ENCODE data around the gene STOX2.
"Not testable (repeated sequence)": the region's sequence is repeated elsewhere in the genome, so short reads cannot be mapped to it uniquely, and the experiment has no call there.

The STOX2 gene

GRCh38 chr4:184030036-184030435, 124.9 kb downstream of the STOX2 start:
- TF ChIP-seq CTCF (IDR thresholded peaks at IDR 0.05): no peak
- no peak for DNase-seq (ENCODE audit: low spot score)
- no peak overlapping the region for H3K4me3 ChIP-seq
- no peak overlapping the region for H3K27ac ChIP-seq

DNA sequence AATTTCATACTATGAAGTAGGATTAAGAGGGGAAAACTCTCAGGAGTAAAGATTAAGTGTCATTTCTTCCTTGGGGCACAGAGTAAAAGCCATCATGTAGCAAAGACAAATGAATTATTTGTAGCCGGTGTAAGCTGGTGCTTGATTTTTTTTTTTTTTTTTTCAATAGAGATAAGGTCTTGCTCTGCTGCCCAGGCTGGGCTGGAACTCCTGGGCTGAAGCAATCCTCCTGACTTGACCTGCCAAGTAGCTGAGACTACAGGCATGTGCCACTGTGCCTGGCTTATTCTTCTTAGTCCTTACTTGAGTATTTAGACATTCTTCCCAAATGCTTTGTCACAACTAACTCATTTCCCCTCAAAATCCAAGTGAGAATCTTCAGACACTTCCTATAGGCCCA, 125.7 kb downstream of the STOX2 start:
- DNase-seq (ENCODE audit: low spot score): no peak
- H3K27ac ChIP-seq: no peak overlapping the region
- TF ChIP-seq CTCF (IDR thresholded peaks at IDR 0.05): no peak
- H3K4me3 ChIP-seq: no peak overlapping the region

DNA sequence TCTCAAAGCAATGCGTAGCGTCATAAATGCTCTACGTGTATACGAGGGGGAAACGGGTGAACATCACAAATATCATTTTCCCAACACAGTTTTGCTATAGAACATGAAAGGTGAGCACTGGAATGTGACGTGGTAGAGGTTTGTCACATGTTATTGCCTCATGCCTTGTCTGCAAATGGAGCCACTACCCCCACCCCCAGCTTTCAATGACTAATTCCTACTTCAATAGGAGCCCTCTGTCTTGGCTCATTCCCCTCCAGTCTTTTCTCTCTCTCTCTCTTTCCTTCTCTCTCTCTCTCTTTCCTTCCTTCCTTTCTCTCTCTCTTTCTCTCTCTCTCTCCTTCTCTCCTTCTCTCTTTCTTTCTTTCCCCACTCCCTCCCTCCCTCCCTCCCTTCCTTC, 127.0 kb downstream of the STOX2 start:
- TF ChIP-seq CTCF (IDR thresholded peaks at IDR 0.05): no peak

GRCh38 chr4:184039963-184040383, 134.9 kb downstream of the STOX2 start:
- Histone ChIP-seq H3K4me3 (peak overlapping the region; percentile 50), H3K27ac (no peak overlapping the region)
- no peak for TF ChIP-seq CTCF (IDR thresholded peaks at IDR 0.05)
- DNase-seq (ENCODE audit: low spot score): no peak

More for the DNA sequence above, 127.0 kb downstream of the STOX2 start:
- no peak for DNase-seq (ENCODE audit: low spot score)
- no peak overlapping the region for H3K4me3 ChIP-seq
- H3K27ac ChIP-seq: no peak overlapping the region

- no peak overlapping the region for H3K4me3 ChIP-seq
- no peak for TF ChIP-seq CTCF (IDR thresholded peaks at IDR 0.05)
- DNase-seq (ENCODE audit: low spot score): no peak
- no peak overlapping the region for H3K27ac ChIP-seq
Measured at GRCh38 chr4:184041156-184041555, 136.0 kb downstream of the STOX2 start.

GRCh38 chr4:184046148-184046547, 141.0 kb downstream of the STOX2 start:
- Histone ChIP-seq H3K27ac (no peak overlapping the region), H3K4me3 (no peak overlapping the region)
- no peak for TF ChIP-seq CTCF (IDR thresholded peaks at IDR 0.05)
- DNase-seq (ENCODE audit: low spot score): no peak

DNA sequence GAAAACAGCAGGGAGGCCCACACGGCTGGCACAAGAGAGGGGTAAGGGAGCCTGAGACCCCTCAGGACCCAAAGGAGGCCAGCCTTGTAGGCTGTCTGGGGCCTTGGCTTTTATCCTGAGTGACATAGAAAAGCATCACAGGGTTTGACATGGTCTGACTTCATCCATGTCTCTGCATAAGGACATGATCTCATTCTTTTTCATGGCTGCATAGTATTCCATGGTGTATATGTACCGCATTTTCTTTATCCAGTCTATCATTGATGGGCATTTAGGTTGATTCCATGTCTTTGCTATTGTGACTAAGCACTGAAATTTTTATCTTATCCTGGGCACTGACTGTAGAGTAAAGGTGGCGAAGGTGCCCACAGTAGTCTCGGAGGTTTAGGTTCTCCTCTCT, 146.2 kb downstream of the STOX2 start:
- not testable (repeated sequence) for H3K27ac ChIP-seq; DNase-seq (ENCODE audit: low spot score); H3K4me3 ChIP-seq

GRCh38 chr4:184052616-184053015, 147.5 kb downstream of the STOX2 start:
- DNase-seq (ENCODE audit: low spot score): no peak
- no peak for TF ChIP-seq CTCF (IDR thresholded peaks at IDR 0.05)

More at GRCh38 chr4:184052616-184053015, 147.5 kb downstream of the STOX2 start:
- Histone ChIP-seq H3K4me3 (no peak overlapping the region), H3K27ac (no peak overlapping the region)

Measured in coronary artery (tissue), 2 donors.